HG03066 (cell line): ENCODE data around the gene SBNO2.

ENCODE experiments used
- ATAC-seq: cut with Tn5 transposase; IDR thresholded peaks from one replicate; pipeline ENCODE4 v1.9.1; 2021; ENCODE audit warnings: low read depth; ENCODE audit not compliant: unreplicated experiment

SBNO2 gene

DNA sequence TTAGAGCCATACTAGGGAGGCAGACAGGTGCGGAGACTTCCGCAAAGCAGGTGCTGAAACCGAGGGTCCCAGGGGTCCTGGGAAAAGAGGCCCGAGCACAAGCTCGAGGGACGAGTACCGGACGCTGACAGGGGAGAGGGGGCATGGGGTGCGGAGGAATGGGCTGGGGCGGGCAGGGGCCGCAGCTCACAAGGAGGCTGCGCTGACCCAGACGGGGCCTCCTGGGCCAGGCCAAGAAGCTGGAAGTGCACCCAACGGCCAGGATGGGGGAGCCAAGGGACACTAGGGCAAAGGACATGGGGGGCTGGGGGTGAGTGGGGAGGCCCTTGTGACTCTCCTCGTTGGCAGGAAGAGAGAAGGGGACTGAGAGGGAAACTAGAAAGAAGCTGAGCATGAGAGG, 80.7 kb downstream of the SBNO2 start:
- ATAC-seq, result no peak

DNA sequence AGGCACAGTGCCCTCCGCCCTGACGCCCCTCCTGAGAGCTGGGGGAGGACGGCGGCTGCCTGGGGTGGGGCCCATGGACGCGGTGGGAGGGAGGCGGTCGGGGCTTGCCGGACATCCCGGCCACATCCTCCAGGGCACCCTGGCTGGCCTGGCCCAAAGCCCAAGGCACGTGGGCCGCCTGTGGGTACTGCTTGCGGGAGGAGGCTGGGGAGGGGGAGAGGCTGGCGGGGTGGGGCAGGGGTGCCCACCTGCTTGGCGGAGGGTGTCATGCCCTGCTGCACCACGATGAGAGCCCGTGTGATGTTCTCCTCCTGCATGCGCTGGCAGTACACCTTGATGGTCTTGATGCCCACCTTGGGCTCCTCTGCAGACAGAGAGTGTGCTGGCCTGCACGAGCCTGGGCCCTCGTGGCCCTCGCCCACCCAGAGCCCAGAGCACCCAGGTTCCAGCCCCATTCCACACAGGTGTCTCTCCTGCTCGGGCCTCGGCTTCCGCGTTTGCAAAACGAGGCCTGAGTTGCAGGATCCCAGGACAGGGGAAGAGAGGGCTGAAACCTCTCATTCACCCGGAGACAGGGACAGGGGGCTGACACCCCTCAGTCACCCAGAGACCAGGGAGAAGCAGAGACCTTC, 82.4 kb downstream of the SBNO2 start:
- ATAC-seq, result no peak

DNA sequence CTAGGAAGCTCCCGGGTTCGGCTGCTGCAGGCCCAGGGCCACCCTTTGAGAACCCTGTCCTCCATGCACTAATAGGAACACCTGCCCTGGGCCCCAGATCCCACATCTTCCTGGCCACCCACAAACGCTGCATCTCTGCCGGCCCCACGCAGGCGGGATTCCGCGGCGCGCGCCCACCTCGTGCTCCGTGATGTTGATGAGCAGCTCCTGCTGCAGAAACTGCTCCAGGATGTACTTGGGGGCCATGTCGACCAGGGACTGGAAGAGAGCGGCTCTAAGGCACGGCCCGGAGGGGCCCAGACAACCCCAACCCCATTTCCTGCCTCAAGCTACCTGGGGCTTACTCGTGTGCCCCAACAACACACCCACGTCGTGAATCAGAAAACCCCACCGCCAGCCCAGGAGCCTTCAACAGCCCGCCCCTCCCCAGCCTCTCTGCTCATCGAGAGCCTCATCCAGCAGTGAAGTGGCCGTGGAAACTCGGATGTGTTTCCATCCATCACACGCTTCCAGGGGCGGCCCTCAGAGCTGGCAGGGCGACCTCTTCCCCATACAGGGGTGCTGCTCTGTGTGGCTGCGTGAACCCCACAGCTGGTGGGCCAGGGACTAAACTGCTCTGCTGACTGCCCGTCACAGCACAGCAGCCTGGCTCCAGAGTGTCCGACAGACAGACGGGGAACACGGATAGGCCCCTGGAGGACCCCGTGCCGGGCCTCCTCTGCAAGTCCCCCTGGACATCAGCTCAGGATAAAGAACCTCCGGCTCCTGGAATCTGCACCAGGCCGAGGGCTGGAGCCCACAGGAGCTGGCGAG, 83.1 kb downstream of the SBNO2 start:
- ATAC-seq, result no peak

DNA sequence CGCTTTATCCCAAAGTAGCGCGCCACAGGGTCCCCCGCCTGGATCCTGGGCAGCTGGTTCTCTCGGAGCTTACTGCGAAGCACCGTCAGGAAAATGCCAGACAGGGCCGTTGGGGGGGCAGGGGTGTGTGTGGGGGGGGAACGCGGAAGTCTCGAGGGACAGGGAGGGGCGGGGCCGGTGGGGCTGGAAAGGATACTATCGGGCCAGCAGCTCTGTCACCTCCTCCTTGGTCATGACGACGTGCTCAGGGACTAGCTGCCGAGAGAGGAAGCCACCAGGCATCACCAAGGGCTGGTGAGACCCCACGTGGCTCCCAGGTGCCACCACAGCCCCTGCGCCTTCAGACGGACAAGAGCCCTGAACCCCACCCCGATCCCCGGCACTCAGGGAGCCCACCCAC, 84.2 kb downstream of the SBNO2 start:
- ATAC-seq, result no peak

DNA sequence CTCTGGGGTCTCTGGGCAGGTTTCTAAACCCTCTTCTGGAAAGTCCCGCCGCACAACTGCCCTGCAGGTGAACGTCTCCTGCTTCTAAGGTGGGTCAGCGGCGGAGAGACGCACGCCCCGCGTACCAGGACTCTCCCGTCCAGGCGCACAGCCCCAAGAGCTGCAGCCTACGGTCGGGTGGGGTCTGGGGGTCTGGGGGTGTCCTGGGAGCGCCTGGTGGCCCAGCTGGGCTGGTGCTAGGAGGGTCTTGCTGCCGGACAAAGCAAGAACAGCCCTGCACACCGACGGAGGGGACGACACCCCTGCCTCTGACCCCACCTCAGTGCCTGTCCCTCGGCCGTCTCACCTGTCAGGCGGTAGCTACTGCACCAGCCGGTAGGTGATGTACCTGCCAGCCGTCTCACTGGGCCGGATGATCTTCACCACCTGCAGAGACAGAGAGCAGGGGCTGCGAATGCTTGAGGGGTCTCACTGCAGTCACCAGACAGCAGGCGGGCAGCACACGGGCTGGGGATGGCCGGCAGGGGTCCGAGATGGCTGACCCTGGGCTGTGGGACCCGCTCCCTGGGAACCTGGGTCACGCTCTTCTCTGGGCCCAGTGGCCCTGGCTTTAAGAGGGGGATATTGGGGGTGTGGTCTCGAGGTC, 84.8 kb downstream of the SBNO2 start:
- no peak for ATAC-seq

DNA sequence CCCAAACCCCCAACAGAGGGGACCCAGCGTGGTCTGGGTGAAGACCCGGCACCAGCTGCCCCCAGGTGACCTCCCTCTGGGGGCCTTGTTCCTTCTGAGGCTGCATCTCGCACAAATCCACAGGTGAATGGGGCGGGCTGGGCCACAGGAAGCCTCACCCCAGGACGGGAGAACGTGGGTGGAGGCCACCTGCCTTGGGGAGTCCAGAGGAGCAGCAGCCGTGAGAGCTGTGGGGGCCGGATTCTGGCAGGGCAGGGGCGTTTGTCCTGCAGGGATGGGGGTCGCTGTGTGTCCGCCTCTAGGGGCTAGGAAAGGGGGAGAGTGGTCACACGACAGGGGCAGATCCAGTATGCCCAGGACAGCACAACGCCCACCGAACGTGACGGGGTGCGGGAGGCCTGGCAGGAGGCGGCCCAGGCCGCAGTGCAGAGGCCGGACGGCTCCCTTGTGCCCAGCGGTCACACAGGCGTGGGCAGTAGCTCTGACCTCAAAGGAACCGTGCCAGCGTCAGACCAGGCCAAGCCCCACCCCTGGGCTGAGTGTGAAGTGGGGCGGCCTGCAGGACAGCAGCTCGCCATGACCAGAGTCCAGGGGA, 85.6 kb downstream of the SBNO2 start:
- ATAC-seq, result no peak

DNA sequence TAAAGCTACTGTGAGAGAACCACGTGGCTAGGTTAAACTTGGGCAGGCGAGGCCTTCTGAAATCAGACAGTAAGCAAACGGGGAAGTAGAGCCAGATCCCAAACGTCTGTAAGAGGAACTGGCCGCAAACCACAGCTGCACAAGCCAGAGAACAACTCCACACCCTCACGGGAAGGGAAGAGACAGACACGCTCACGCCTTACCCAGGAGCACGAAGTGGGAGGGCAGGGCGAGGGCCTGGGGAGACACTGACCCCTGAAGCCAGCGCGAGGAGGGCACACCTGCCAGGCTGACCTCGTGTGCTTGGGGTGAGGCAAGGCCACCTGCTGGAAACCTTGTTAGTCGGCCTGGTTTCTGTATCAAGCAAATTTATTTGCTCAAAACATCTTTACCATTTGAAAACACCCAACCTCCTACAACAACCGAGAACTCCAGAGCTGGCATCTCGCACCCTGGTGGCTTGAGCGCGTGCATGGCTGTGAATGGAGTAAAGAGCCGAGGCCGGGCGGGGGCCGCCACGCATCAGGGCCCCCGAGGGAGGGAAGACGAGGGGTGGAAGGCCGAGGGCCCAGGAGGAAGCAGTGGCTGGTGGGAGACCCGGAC, 86.2 kb downstream of the SBNO2 start:
- no peak for ATAC-seq

DNA sequence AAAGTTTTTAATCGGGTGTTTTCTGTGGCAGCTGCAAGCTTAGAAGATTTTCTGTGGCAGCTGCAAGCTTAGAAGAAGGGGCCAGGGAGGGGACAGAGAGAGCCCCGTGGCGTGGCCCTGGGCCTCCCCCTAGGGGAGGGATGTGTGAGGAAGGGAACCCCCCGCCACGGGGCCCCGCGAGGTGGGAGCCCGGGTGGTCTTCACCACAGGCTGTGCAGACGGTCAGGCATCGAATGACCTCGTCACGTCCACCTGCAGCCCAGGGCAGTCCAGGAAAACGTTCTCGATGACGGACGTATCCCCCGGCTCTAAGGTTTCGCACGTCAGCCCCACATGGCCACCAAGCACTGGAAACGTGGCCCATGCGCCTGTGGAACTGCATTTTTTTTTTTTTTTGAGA, 87.5 kb downstream of the SBNO2 start:
- no peak for ATAC-seq

DNA sequence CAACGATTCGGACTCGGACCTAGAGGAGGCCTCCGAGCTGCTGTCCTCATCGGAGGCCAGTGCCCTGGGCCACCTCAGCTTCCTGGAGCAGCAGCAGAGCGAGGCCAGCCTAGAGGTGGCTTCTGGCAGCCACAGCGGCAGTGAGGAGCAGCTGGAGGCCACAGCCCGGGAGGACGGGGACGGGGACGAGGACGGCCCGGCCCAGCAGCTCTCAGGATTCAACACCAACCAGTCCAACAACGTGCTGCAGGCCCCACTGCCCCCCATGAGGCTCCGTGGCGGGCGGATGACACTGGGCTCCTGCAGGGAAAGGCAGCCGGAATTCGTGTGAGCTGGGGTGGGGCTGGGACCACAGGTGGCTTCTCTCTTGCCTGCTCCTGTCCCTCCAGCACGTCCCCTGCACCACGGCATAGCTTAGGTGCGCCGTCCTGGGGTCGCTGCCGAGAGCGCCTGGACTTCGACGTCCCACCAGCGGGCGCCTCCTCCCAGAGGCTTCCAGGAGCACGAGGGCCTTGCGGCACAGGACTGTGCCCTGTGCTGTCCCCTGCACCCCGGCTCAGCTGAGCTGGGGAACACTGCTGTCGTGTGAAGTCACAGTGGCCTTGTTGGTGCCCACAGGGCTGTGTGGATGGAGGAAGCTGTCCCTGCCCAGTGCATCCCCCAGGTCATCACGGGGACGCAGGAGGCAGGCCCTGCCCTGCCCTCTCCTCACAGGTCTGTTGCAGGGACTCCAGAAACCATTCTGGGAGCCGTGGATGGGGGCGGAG, 88.2 kb downstream of the SBNO2 start:
- no peak for ATAC-seq

DNA sequence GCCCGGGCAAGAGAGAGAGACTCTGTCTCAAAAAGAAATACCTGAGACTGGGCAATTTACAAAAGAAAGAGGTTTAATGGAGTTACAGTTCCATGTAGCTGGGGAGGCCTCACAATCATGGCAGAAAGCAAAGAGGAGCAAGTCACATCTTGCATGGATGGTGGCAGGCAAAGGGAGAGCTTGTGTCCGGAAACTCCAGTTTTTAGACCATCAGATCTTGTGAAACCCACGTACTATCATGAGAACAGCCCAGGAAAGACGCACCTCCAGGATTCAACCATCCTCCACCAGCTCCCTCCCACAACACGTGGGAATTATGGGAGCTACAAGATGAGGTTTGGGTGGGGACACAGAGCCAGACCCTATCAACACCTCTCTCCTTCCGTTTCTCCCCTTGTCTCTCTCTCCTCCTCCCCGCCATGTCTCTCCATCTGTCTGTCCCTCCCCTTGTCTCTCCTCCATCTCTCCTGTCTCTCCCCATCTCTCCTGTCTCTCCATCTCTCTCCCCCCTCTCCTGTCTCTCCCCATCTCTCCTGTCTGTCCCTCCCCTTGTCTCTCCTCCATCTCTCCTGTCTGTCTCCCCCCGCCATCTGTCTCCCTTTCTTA, 88.9 kb downstream of the SBNO2 start:
- ATAC-seq, result no peak

DNA sequence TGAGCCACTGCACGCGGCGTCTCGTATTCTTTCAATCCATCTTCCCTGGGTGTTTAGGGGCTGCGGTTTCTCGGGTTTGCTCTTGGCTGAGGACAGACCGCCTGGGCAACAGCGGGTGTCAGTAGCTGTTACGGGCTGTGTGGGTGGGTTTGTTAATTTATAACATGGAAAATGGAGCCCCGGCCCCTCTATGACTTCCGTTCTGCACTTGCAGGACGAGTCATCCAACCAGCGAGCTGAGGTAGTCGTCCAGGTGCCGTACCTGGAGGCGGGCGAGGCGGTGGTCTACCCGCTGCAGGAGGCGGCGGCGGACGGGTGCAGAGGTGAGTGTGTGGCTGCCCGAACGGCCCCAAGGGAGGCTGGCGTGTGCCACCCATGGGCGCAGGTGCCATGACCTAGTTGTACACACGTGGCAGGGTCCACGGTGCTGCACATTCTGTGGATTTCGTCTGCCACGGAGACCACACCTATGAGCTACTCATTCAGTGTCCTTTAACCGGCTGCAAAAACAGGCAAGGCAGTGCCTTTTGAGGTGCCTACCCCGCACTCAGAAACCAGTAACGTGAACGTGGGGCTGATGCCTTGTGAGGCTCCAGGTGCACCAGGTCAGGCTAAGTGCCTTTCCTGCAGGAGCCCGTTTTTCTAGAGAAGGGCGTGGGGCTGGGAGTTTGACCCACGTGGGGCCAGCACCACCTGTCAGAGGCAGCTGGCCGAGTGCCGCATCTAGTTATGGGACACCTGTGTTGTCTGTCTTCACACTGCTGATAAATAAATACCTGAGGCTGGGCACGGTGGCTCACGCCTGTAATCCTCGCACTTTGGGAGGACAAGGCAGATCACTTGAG, 89.8 kb downstream of the SBNO2 start:
- no peak for ATAC-seq

DNA sequence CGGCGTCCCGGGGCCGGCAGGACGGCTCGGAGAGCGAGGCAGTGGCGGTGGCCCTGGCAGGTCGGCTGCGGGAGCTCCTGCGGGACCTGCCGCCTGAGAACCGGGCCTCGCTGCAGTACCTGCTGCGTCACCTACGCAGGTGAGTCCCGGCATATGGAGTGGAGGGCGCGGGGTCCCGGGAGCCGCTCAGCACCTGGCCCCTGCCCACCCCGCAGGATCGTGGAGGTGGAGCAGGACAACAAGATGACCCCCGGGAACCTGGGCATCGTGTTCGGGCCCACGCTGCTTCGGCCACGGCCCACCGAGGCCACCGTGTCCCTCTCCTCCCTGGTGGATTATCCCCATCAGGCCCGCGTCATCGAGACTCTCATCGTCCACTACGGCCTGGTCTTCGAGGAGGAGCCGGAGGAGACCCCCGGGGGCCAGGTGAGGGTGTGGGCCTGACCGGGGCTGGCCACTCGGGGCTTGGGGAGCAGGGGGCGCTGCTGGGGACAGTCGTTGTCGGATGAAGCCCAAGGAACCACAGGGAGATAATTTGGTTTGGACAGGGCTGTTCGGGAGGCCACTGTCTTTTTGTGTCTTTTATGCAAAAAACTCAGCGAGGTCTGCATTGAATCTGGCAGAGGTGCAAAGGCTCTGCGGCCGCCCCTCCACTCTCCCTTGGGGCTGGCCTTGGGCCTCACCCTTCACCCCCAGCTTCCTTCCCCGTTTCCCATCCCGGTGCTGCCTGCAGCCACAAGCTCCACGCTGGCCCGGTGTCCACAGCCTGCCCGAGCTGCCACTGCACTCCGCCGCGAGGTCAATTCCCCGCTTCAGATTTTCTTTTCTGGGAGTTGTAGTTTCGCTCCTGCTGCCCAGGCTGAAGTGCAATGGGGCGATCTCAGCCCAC, 90.9 kb downstream of the SBNO2 start:
- no peak for ATAC-seq

DNA sequence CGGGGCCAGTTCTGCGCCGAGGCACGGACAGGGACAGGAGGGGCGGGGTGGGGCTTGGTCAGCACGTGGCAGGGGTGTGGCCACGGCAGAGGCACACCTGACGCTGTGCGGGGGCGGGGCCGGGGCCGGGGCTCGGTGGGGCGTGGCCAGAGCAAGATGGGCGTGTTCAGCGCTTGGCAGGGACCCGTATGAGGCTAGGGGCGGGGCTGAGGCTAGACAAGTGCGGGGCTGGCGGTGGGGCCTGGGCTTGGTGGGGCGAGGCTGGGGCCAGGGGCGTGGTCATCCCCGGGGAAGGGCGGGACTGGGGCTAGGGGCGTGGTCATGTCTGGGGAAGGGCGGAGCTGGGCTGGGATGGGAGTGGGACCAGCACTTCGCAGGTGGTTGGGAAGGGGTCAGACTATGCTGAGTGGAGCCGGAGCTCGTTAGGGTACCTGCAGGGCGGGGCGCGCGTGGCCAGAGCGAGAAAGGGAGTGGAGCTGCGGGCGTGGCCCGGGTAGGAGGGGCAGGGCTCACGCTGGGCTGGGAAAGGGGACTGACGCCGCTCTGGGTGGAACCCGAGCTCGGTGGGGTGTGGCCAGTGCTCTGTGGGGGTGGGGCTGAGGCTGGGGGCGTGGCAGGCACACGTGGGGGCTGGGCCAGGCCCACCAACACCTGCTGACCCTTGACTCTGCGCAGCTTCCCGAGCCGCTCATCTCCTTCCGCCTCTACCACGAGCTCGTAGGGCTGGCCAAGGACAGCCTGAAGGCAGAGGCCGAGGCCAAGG, 91.7 kb downstream of the SBNO2 start:
- ATAC-seq, result no peak

DNA sequence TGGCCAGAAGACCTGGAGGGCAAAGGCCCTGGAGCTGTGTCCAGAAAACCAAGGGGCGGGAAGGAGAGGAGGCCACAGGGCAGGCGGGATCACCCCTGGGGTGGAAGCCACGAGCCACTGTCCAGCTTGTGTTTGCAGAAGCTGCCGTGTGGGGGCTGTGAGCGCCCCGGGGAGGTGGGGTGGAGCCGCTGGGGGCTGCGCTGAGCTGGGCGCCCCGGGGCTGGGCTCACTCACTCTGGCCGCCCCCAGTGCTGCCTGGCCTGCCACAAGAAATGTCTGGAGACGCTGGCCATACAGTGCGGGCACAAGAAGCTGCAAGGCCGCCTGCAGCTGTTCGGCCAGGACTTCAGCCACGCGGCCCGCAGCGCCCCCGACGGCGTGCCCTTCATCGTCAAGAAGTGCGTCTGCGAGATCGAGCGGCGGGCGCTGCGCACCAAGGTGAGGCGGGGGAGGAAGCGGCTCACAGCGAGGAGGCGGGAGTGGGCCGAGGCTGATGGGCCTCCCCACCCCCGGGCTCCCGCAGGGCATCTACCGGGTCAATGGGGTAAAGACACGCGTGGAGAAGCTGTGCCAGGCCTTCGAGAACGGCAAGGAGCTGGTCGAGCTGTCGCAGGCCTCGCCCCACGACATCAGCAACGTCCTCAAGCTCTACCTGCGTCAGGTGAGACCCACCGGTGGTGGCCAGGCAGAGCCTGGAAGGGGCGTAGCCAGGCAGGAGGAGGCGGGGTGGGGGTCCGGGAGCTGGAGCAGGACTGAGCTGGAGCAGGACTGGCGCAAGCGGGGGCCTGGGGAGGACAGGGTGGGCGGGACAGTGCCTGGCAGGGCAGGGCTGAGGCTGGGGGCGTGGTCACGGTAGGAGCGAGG, 92.5 kb downstream of the SBNO2 start:
- no peak for ATAC-seq

DNA sequence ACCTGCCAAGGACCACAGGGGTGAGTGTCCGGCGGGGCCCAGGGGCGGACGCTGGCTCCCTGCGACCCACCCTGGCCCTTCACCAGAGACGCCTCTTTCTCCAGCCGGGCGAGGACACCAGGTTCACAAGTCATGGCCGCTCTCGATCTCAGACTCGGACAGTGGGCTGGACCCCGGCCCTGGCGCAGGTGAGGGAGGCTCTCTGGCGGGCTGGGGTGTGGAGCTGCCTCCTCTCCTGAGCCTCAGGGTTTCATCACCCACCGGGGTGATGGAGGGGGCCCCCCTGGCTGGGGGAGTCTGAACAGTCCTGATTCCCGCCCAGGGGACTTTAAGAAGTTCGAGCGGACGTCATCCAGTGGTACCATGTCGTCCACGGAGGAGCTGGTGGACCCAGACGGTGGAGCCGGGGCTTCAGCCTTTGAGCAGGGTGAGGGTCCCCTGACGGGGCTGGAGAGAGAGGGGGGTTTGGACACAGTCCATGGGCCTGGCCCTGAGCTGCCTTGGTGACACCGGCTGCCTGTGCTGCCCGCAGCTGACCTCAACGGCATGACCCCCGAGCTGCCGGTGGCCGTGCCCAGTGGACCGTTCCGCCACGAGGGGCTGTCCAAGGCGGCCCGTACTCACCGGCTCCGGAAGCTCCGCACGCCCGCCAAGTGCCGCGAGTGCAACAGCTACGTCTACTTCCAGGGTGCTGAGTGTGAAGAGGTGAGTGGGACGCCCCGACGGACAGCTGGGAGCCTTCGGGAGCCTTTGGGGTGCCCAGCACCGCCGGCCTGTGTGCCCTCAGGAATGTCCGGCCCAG, 93.5 kb downstream of the SBNO2 start:
- no peak for ATAC-seq
